ENCODE results near the gene BHLHE40.
A peak's percentile ranks its signal among the peaks of the same experiment; 100 is the strongest.

The BHLHE40 gene

GRCh38 chr3:5019411-5020241, 40.4 kb downstream of the BHLHE40 start:
- no peak for DNase-seq (ENCODE audit: low spot score)

DNA sequence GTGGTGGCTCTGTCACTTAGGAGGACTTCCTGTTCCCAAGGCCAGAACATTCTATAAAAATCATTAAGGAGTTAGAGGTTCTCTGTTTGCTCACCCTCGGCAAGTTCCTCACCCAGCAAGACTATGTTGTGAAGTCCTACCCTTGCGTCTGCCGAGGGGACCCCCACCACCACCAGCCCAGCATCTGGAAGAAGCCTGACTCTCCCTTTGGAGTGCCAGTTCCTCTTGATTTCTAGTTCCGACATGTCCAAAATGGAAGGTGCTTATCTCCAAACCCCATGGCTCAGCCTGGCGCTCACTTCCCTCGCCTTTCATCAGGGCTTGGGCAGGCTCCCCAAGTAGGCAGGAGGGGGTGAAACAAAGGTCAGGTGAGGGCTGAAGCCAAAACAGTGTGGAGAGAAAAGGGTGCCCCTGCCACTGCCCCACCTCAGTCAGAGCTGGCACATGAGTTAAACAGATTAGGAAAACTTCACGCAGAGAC, 41.0 kb downstream of the BHLHE40 start:
- no peak for DNase-seq (ENCODE audit: low spot score)

- peak; percentile 93 for DNase-seq (ENCODE audit: low spot score)
Measured at GRCh38 chr3:5021116-5022092, 42.2 kb downstream of the BHLHE40 start.

- DNase-seq (ENCODE audit: low spot score) = no peak
Measured at GRCh38 chr3:5022187-5022965, 43.1 kb downstream of the BHLHE40 start.

- peak; percentile 94 for DNase-seq (ENCODE audit: low spot score)
Measured at GRCh38 chr3:5022966-5023776, 43.9 kb downstream of the BHLHE40 start.

- DNase-seq (ENCODE audit: low spot score) = no peak
Measured at GRCh38 chr3:5023777-5024346, 44.6 kb downstream of the BHLHE40 start.

- no peak for DNase-seq (ENCODE audit: low spot score)
Measured at GRCh38 chr3:5026046-5026362, 46.8 kb downstream of the BHLHE40 start.

DNA sequence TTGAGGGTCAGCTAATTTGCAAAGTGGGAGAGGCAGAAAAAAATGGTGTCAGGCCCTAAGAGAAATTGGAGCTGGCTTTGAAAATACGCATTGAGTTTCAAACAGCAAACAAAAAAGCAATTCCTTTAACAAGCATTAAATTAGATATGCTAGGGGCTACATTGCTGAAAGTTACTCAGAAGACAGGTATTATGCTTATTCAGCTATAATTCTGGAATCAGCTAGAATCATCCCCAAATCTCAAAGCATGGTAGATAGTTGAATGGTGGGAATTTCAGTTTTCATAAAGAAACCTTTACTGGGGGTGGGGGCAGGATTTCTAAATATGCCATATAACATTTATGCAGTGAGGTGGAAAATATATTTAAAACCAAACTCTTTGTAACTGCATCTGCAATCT, 50.5 kb downstream of the BHLHE40 start:
- DNase-seq (ENCODE audit: low spot score) = no peak

GRCh38 chr3:5030152-5030551, 50.9 kb downstream of the BHLHE40 start:
- no peak for DNase-seq (ENCODE audit: low spot score)

DNA sequence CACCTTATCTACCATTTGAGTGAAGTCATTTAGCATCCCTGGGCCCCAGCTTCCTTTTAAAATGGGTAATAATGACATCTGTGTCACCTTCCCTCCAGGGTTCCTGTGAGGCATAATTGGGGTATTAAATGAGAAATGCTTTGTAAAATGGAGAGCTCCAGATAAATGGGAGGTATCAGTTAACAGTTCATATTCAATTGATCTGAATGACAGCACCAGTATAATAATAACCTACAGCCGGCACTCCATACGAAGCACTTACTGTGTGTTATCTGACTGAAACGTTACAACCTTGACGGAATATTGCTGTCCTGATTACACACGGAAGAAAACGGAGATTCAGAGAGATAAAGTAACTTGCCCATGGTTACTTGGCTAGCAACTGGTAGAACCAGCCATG, 53.6 kb downstream of the BHLHE40 start:
- no peak for DNase-seq (ENCODE audit: low spot score)
